ENCODE measurements around the gene ZNF787.

ZNF787 gene

GRCh38 chr19:56120371-56121179, 520 bp downstream of the ZNF787 start:
- peak; percentile 50 for DNase-seq (ENCODE audit: low spot score)

DNA sequence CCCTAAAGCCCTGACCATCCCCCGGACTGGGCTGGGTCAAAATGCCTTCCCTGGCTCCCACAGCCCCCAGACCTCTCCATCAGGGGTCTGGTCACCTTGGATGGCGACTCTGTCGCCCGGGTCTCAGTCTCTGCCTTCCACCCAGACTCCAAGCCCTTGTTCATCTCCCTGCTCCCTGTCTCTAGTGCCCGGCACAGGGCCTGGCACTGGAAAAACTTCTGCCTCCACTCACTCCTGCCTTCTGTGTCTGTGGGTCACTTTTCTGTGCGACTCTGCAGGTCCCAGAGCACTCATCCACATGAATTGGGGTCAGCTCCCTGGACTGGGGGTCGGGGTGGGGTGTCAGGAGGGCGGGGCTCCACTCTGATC, 1.1 kb downstream of the ZNF787 start:
- DNase-seq (ENCODE audit: low spot score) = no peak

GRCh38 chr19:56119582-56119978, 1.5 kb downstream of the ZNF787 start:
- DNase-seq (ENCODE audit: low spot score) = no peak

DNA sequence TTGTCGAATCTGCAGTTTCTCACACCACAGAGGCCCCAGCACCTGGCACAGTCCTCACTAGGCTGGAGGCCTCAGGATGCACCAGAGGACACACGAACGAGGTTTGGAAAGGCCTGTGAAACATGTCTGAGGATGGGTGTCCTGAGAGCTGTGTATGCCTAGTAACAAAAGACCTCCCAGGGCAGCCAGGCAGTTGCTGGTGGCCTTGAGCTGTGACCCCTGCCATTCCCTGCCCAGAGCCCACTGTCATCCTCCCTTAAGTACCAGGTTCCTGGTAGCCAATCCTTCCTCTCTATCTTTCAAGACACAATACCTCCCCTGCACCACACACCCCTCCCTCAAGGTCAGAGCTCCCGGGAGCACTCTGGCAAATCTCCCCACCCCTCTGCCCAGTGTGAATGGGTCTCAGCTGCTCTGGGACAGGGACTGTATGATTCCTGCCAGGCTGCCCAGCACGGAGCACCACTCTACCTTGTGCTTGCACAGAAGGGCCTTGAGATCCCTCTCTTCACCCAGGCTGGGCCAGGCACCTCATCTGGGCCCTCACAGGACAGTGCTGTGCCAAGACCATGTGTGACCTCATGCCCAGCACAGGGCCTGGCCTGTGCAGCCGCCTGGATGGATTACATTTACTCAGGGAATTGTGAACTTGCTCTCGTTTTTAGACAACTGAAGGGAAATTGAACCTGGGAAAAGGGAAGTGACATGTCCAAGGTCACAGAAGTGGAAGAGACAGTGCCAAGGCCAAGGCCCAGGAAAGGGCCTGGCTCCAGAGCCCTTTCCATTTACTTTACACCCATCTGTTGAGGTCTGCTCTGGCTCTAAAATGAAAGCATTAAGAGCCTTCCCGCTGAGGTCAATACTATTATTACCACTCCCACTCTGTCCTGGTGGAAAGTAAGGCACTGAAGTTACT, 2.2 kb downstream of the ZNF787 start:
- DNase-seq (ENCODE audit: low spot score) = no peak

GRCh38 chr19:56117889-56118288, 3.2 kb downstream of the ZNF787 start:
- DNase-seq (ENCODE audit: low spot score) = no peak

DNA sequence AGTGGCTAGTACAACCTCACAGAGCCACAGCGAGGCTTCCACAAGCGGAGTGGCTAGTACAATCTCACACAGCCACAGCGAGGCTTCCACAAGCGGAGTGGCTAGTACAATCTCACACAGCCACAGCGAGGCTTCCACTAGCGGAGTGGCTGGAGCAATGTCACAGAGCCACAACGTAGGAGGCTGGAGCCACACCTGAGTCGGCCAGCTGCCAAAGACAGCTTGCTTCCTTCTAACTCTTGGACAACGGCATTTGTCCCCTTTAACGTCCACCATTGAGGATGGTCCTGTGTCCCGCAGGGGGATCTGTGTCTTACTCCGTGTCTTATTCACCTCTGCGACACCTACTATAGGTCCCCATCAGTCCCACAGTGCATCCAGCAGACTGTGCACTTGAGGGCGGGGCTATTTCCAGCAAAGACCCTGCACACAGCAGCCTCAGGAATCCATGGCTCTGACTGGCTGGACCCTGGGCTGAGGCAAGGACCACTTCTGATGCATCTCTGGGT, 3.7 kb downstream of the ZNF787 start:
- DNase-seq (ENCODE audit: low spot score) = no peak

DNA sequence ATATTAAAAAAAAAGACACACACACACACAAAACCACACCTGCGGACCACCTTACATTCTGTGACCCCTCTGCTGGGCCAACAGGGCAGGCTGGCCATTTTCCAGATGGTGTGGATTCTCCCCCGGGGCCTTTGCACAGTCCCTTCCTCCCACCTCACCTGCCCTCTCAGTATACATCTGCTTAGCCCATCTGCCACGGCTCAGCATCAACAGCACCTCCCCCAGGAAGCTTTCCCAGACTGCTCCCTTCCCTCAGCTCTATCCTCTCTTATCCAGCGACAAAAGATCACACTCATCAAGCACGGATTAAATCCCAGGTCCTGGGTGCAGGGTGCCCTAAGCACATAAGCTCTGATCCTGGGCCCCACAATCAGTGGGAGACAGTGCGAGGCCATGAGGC, 4.5 kb downstream of the ZNF787 start:
- DNase-seq (ENCODE audit: low spot score) = no peak

- DNase-seq (ENCODE audit: low spot score) = no peak
Measured at GRCh38 chr19:56115490-56115889, 5.6 kb downstream of the ZNF787 start.

DNA sequence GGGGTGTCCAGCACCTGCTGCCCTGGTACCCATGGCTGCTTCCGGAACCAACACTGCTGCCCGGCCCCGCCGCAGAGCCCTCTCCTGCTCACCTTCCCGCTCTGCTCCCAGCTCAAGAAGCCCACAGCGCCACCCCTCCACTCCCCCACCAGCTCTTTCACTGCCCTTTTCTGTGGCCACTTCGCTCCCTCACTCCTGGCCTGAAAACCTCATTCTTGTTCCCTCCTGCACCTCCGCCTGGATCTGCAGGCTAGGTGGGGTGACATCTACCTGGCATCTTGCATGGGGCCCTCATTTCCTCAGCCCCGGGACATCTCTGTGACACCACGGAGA, 6.4 kb downstream of the ZNF787 start:
- no peak for DNase-seq (ENCODE audit: low spot score)

DNA sequence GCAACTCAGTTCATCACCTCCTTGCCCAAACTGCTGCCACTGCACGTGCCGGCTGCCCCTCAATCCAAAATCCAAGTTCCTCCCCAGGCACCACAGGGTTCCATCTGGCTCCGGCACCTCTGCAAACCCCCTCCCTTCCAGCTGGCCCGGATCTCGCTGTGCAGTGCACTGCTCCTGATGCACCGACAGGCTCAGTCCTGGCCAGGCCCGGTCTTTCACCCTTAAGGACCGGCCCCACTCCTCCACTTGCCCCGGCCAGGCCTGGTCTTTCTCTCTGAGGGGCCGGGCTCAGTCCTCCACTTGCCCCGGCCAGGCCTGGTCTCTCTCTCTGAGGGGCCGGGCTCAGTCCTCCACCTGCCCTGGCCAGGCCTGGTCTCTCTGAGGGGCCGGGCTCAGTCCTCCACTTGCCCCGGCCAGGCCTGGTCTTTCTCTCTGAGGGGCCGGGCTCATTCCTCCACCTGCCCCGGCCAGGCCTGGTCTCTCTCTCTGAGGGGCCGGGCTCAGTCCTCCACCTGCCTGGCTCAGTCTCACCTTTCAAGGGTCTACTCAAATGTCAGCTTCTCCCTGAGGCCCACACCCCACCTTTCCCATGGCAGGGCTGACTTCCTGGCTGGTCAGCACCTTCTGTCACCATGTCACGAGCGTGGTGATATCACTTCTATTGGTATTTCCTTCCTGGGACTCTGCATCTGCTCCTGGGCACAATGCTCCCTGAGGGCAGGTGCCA, 6.9 kb downstream of the ZNF787 start:
- DNase-seq (ENCODE audit: low spot score) = no peak

- DNase-seq (ENCODE audit: low spot score) = no peak
Measured at GRCh38 chr19:56113074-56113632, 7.9 kb downstream of the ZNF787 start.

DNA sequence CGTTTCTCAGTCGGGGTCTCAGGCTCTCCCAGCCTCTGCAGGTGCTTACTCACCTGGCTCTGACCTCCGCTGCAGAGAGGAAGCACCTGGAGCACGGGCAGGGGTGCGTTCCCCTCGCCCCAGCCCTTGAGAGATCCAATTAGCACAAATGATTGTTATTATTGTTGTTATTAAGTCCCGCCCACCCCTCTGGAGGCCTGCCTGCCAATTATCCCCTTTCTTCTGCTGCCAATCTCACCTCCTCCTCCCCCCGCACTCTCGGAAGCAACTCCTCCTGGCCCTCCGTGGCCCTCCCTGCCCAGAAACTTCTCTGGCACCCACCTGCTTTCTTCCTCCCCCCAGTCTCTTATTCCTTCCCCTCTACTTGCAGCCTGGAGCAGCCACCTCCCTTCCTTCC, 8.8 kb downstream of the ZNF787 start:
- no peak for DNase-seq (ENCODE audit: low spot score)

- DNase-seq (ENCODE audit: low spot score) = no peak
Measured at GRCh38 chr19:56111601-56112312, 9.3 kb downstream of the ZNF787 start.

- DNase-seq (ENCODE audit: low spot score) = no peak
Measured at GRCh38 chr19:56110515-56111448, 10.3 kb downstream of the ZNF787 start.

DNA sequence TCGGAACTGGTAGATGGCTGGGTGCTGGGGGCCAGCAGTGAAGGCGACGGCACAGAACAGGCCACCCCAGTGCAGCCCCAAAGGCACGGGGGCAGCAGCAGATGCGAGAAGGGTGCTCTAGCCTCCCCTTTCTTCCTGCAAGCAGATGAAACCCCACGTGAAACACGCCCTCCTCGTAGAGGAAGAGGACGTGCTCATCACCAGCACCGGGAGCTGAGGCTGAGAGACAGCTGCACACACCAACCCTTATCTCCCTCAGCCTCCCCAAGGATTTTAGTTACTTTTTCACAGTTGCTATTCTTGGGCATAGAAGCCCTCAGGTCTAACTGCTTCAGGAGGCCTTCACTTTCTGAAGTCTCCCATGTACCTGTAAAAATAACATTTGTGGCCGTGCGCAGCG, 11.9 kb downstream of the ZNF787 start:
- no peak for DNase-seq (ENCODE audit: low spot score)

DNA sequence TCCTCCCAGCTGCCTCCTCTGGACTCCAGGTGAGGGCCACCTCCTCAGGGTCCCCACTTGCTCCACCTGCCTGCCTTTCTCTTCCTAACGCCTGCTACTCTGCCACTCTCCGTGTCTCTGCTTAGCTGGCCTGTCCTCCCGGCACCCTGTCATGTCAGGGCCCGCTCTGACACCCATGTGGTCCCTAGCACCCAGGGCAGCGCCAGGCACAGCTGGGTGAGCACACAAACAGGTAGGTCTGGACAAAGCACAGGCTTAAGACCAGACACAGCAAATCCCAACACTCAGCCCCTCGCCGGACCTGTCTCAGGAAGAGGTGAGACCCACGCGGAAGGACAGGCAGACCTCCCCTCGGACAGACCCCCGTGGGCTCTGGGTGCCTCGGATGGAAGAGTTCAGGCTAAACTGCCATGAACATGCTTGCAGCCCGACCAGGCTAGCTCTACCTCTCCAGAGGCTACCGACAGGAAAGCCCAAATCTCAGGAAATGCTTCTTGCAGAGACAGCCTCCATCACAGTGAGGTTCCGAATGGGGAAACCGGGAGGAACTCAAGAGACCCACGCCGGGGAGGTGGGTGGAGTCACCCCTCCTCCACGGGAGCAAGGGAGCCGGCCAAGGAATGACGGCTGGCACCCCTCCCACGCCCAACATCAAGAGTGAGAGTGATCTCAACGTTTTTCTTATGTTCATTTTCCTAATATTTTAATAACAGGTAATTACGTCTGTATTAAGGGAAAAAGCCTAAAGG, 12.5 kb downstream of the ZNF787 start:
- no peak for DNase-seq (ENCODE audit: low spot score)

DNA sequence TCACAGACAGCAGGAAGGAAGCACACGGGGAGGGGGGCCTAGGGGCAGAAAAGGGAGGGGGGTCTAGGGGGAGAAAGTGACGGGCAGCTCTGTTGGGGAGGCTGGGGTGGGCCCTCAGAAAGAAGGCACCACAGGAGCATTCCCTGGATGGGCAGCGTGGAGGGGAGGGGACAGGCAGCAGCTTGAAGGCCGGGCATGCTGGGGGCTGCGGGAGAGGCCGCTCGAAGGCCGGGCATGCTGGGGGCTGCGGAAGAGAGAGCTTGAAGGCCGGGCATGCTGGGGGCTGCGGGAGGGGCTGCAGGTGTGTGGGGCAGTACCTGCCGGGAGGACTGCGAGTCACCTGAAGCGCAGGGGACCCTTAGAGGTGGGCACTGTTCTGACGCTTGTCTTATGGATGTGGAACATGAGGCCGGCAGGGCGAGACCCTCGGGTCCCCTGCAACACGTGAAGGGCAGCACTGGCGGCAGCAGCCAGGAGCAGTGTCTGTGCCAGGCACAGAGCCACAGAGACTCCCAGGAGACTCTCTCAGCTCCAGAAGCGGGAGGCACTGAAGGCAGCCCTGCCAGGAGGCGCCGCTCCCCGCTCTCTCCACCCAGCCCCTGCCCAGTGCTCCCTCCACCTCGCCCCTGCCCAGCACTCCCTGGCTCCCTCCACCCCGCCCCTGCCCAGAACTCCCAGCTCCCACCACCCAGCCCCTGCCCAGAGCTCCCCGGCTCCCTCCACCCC, 13.3 kb downstream of the ZNF787 start:
- DNase-seq (ENCODE audit: low spot score) = no peak

DNA sequence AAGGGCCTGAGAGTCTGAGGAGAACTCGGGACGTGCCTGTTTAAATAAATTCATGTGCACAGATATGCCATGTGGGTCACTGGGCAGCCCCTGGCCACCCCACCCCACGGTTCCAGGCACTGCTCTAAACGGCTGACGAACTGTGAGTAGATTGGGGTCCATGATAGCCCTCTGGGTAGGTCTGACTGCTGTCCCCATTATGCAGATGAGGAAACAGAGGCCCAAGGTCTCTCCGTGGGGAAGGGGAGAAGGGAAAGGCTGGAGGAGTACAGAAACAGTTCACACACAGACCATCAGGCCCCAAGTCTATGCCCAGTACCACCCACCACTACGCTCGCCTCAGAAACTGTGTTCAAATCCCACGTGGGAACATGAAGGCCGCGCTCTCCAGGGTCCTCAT, 14.1 kb downstream of the ZNF787 start:
- DNase-seq (ENCODE audit: low spot score) = no peak

DNA sequence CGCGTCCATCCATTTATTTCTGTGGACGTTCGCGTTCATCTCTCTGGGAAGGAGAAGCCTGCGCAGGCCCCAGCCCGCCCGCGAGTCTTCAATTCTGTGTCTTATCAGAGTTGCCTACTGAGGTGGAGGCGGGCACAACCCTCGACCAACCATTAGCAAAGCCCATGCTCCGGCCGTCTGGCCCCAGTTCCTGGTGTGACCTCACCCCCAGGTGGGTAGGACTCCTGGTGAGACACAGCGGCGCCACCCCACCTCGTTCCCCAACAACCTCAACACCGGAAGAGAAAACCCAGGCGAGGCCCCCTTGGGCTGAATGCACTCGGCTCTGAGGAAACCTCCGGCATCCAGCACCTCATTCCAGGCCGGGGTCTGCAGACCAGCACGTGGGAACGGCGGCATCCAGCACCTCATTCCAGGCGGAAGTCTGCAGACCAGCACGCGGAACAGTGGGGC, 14.7 kb downstream of the ZNF787 start:
- no peak for DNase-seq (ENCODE audit: low spot score)
